GM19035 (cell line): ENCODE measurements around the gene RASSF1.

Source experiments
- ATAC-seq: cut with Tn5 transposase; IDR thresholded peaks from one replicate; pipeline ENCODE4 v1.9.1; 2021; ENCODE audit not compliant: unreplicated experiment

The RASSF1 gene, protein sequence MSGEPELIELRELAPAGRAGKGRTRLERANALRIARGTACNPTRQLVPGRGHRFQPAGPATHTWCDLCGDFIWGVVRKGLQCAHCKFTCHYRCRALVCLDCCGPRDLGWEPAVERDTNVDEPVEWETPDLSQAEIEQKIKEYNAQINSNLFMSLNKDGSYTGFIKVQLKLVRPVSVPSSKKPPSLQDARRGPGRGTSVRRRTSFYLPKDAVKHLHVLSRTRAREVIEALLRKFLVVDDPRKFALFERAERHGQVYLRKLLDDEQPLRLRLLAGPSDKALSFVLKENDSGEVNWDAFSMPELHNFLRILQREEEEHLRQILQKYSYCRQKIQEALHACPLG

GRCh38 chr3:50340448-50341329 is at the start of gene RASSF1:
Gene RASSF1 (minus strand): TSS chr3:50340836. CDS start chr3:50340805, 31 bp downstream.
- no peak for ATAC-seq

- ATAC-seq, result no peak
Observed at GRCh38 chr3:50389414-50389767, 48.8 kb upstream of the RASSF1 start.

DNA sequence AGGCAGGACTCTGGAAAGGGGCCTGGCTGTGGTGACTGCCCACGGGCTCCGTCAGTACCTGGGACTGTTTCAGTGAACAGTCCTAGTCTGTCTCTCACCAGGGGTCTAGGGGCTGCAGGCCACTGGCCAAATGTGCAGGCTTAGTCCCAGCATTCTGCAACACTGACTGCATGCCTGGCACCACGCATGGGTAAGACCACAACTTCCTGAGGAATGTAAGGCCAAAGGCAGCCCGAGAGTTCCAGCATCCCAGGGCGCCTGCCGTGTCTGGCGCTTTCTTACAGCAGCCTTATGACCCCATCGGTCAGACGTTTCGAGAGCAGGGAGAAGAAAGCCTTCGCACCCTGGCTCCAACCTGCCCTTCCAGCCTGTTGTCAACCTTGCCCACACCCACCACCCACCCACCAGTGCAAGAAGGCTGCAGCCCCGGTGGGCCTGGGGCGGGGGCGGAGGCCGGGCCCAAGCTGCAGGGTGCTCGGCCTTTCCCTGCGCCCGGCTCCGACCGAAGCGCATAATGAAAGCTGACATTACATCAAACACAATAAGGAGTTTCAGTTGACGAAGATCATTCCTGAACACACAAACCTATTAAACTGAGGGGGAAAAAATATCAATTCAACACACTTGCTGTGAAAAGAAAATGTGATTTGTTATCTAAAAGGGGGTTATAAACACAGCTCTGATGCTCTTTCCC is 48.2 kb upstream of the RASSF1 start:
- no peak for ATAC-seq

DNA sequence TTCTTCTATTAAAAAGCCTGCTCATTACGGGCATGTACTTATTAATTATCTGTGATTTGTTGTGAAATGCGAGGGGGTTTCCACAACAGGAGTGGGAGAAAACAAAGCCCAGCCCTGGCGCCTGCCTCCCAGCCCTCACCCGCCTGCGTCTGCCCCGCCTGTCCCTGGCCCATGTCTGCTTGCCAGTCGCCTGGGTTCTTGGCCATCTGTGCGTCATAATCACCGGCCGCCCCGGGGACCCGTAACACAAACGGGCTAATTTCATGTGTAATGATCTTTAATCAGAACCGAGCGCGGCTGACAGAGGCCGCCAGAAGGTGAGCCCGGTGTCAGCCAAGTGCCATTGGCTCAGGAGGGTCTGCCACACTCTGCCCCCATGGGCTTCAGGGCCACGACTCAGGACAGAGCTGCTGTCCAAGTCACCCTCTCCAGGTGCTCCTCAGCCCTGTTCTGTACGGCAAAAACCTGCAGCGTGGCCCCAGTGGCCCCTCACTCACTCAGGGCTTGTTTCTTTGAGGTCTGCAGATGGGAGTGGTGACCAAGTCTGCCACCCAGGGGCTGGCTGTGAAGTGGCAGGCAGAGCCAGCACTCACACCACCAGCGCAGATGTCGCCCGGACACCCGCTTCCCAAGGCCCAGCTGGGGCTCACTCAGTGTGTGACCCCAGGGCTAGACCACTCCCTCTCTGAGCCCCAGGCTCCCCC is 47.5 kb upstream of the RASSF1 start:
- ATAC-seq, result no peak

- ATAC-seq, result no peak
Observed at GRCh38 chr3:50385754-50386153, 45.1 kb upstream of the RASSF1 start.

GRCh38 chr3:50383750-50384149 is 43.1 kb upstream of the RASSF1 start:
- ATAC-seq, result no peak

DNA sequence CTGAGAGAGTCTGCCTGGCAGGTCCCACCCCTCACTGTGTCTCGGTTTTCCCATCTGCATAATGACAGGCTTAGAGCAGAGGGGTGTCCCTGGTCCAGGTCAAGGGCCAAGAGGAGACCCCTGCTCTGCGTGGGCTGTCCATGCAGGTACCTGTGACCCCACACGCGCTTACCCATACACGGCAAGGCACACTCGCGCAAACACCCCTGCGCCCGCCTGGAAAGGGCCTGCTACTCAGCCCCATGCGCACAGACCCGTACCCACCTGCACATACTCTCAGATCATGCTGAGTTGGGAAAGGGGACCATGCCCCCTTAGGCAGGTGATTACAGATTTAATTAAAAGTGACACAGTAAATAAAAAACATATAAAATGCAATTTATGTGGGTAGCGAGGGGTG is 42.1 kb upstream of the RASSF1 start:
- no peak for ATAC-seq

- no peak for ATAC-seq
Observed at GRCh38 chr3:50381383-50381782, 40.7 kb upstream of the RASSF1 start.

- no peak for ATAC-seq
Observed at GRCh38 chr3:50380405-50381085, 39.9 kb upstream of the RASSF1 start.

DNA sequence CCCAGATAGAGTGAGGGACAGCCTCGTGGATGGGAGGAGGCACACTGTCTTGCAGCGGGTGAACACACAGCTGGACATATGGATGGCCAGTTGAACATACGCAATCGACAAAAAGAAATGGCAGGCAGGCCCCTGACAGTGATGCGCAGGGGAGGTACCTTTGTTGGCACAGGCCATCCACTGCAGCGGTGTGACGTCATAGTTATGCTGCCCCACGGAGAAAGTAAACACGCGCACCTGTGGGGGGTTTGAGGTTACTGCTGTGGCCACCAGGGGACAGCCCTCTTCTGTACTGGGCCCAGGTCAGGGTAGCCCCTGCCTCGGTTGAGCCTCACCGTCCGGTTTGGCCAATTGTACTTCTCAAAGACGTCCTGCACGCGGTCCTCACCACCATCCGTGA is 38.1 kb upstream of the RASSF1 start:
- no peak for ATAC-seq

- ATAC-seq, result no peak
Observed at GRCh38 chr3:50378024-50378423, 37.4 kb upstream of the RASSF1 start.

DNA sequence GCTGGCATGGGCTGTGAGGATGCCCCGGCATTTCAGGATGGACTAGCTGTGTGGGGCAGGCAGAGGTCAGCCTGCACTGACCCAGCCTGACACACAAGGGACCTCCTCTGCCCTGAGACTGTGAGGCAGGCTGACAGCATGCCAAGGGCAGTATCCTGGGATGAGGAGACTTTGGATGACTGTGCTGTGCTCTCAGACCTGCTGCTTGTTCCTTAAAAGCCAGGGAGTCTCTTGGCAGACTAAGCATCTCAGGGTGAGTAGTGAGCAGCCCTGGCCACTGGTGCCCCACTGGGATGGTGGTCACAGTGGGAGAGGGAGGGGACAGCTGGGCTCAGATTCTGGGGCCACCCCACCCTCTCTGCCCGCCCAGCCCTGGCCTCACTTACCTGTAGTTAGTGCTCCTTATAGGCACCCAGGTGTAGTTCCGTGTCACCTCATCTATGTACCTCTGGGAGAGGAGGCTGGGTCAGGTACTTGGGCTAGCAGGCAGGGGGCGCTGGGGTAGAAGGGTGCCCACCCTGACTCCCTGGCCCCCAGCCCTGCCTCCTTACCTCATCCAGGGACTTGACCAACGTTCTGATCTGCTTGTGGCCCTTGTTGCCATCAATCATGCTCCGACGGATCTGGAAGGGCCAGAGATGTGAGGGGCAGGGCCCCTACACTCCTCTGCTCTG is 34.8 kb upstream of the RASSF1 start:
- ATAC-seq, result no peak

GRCh38 chr3:50374363-50375257 is 34.0 kb upstream of the RASSF1 start:
- no peak for ATAC-seq

- ATAC-seq, result no peak
Observed at GRCh38 chr3:50373146-50374051, 32.8 kb upstream of the RASSF1 start.

DNA sequence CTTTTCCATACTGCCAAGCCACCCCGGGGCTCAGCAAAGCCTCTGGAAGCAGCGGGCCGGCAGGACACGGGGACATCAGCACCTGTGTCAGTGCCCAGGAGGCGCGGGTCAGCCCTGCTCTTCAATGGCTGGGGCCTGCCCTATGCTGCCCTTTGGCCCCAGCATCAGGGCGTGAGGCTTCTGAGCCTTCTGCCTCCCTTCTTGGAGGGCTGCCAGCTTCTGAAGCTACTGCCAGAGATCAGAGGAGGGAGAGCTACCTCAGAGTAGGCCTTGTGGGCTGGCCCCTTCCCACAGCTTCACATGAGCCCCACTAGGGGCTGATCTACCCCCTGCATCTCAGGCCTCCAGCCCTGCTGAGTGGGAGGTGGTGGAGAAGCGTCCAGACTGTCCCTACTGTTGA is 31.7 kb upstream of the RASSF1 start:
- ATAC-seq, result no peak

DNA sequence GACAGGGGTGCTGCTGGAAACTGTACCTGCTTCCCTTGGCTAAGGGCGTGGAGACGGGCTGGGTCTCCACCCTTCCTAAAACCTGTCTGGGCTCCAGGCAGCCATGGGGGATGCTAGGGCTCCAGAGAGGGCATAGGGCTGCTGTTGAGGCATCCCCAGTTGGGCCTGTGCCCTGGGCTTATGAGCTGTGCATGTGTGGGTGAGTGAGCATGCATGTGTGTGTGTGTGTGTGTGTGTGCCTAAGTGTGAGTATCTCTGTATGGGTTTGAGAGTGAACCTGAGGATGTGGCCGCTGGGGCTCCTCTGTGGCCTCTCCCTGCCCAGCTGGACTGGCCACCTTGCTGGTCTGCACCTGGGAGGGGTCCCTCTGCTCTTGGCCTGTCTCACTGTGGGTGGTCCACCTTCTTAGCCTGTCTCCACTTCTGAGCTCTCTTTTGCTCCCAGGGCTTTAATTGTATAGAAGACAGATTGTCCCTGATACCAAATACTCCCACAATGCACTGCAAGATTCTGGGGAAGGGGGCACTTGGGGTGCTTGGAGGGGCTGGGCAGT is 30.6 kb upstream of the RASSF1 start:
- no peak for ATAC-seq

DNA sequence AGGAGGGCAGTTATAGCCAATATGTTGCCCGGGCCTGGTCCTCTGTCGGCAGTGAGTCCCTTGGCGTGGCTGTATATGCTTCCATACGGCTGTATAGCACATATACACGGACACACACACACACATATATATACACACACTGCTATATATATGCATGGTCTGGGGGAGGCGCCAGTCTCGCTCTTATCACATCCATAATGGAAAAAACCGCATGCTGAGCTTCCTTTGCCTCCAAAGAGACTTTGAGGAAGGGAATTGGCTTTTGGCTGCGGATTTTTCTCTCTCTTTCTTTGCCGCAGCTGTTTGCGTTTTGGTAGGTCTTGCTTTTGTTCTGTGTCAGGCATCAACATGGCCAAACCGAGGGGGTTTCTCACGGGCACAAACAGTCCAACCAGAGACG is 30.0 kb upstream of the RASSF1 start:
- no peak for ATAC-seq
